BLaER1 (cell line): ENCODE data around the gene TBC1D1.

Source experiments
- H3K27ac ChIP-seq: shearing (Covaris generic); formaldehyde crosslinking; 2 replicates; pipeline ENCODE4 v1.8.1; 2022
- H3K27me3 ChIP-seq: shearing (Covaris generic); formaldehyde crosslinking; 2 replicates; pipeline ENCODE4 v1.8.1; 2022
- H3K36me3 ChIP-seq: shearing (Covaris generic); formaldehyde crosslinking; 2 replicates; pipeline ENCODE4 v1.8.1; 2022
- H3K4me1 ChIP-seq: shearing (Covaris generic); formaldehyde crosslinking; 2 replicates; pipeline ENCODE4 v1.8.1; 2022
- H3K4me2 ChIP-seq: shearing (Covaris generic); formaldehyde crosslinking; 2 replicates; pipeline ENCODE4 v1.8.1; 2022
- H3K4me3 ChIP-seq: shearing (Covaris generic); formaldehyde crosslinking; 2 replicates; pipeline ENCODE4 v1.8.1; 2022
- H3K9ac ChIP-seq: shearing (Covaris generic); formaldehyde crosslinking; 2 replicates; pipeline ENCODE4 v1.8.1; 2022
- H3K9me3 ChIP-seq: shearing (Covaris generic); formaldehyde crosslinking; 2 replicates; pipeline ENCODE4 v1.8.1; 2022
- H4K20me1 ChIP-seq: shearing (Covaris generic); formaldehyde crosslinking; 2 replicates; pipeline ENCODE4 v1.8.1; 2022
- Cebpa-rat ChIP-seq: shearing (Covaris generic); IDR thresholded peaks from 2 replicates; pipeline ENCODE4 v1.8.1; 2022

TBC1D1 gene

GRCh38 chr4:37995981-37996775, 105.3 kb downstream of the TBC1D1 start:
- peaks cover 41% of the 10 kb centered on the region for H4K20me1 ChIP-seq
- H3K4me3 ChIP-seq = no peak overlapping the region
- H3K9ac ChIP-seq = no peak overlapping the region
- no peaks in the 10 kb centered on the region for H3K27me3 ChIP-seq
- H3K27ac ChIP-seq = no peak overlapping the region
- peaks cover 10% of the 10 kb centered on the region; the same call in 1 of the 2 replicates for H3K36me3 ChIP-seq
- no peak for TF ChIP-seq Cebpa-rat
- H3K9me3 ChIP-seq = no peaks in the 10 kb centered on the region
- H3K4me2 ChIP-seq = no peak overlapping the region
- H3K4me1 ChIP-seq = peaks cover 21% of the 10 kb centered on the region; the same call in 1 of the 2 replicates

- Histone ChIP-seq H3K4me1 (peaks cover 11% of the 10 kb centered on the region; the same call in 1 of the 2 replicates), H3K9me3 (no peaks in the 10 kb centered on the region), H3K27ac (no peak overlapping the region), H3K4me2 (no peak overlapping the region), H3K4me3 (no peak overlapping the region), H4K20me1 (peaks cover 47% of the 10 kb centered on the region), H3K9ac (no peak overlapping the region), H3K36me3 (peaks cover 5% of the 10 kb centered on the region; the same call in 1 of the 2 replicates), H3K27me3 (no peaks in the 10 kb centered on the region)
- TF ChIP-seq Cebpa-rat = no peak
Observed at GRCh38 chr4:37998226-37998625, 107.3 kb downstream of the TBC1D1 start.

- Histone ChIP-seq H3K9me3 (no peaks in the 10 kb centered on the region), H3K9ac (no peak overlapping the region), H3K27ac (no peak overlapping the region), H3K27me3 (no peaks in the 10 kb centered on the region), H3K4me2 (no peak overlapping the region), H4K20me1 (peaks cover 56% of the 10 kb centered on the region), H3K4me3 (no peak overlapping the region), H3K4me1 (peaks cover 17% of the 10 kb centered on the region), H3K36me3 (peaks cover 5% of the 10 kb centered on the region; the same call in 1 of the 2 replicates)
- TF ChIP-seq Cebpa-rat = no peak
Observed at GRCh38 chr4:37999000-37999716, 108.3 kb downstream of the TBC1D1 start.

- peaks cover 64% of the 10 kb centered on the region for H4K20me1 ChIP-seq
- no peak for TF ChIP-seq Cebpa-rat
- peaks cover 18% of the 10 kb centered on the region for H3K4me1 ChIP-seq
- H3K4me2 ChIP-seq = no peak overlapping the region
- no peak overlapping the region for H3K4me3 ChIP-seq
- H3K9me3 ChIP-seq = no peaks in the 10 kb centered on the region
- peaks cover 5% of the 10 kb centered on the region; the same call in 1 of the 2 replicates for H3K36me3 ChIP-seq
- no peak overlapping the region for H3K27ac ChIP-seq
- no peaks in the 10 kb centered on the region for H3K27me3 ChIP-seq
- H3K9ac ChIP-seq = no peak overlapping the region
Observed at GRCh38 chr4:37999965-38000364, 109.1 kb downstream of the TBC1D1 start.

- Histone ChIP-seq H3K4me3 (no peak overlapping the region), H3K27ac (no peak overlapping the region), H3K9ac (no peak overlapping the region), H3K4me1 (peaks cover 28% of the 10 kb centered on the region), H4K20me1 (peaks cover 64% of the 10 kb centered on the region), H3K4me2 (no peak overlapping the region), H3K36me3 (peaks cover 8% of the 10 kb centered on the region), H3K27me3 (no peaks in the 10 kb centered on the region), H3K9me3 (no peaks in the 10 kb centered on the region)
- no peak for TF ChIP-seq Cebpa-rat
Observed at GRCh38 chr4:38001927-38002326, 111.0 kb downstream of the TBC1D1 start.

- H3K9me3 ChIP-seq = no peaks in the 10 kb centered on the region
- no peak overlapping the region for H3K4me3 ChIP-seq
- no peak overlapping the region for H3K27ac ChIP-seq
- H3K36me3 ChIP-seq = peaks cover 10% of the 10 kb centered on the region
- H4K20me1 ChIP-seq = peaks cover 70% of the 10 kb centered on the region
- H3K27me3 ChIP-seq = no peaks in the 10 kb centered on the region
- H3K4me2 ChIP-seq = no peak overlapping the region
- H3K4me1 ChIP-seq = peaks cover 28% of the 10 kb centered on the region
- no peak overlapping the region for H3K9ac ChIP-seq
- no peak for TF ChIP-seq Cebpa-rat
Observed at GRCh38 chr4:38002451-38003071, 111.7 kb downstream of the TBC1D1 start.

GRCh38 chr4:38003102-38003501, 112.2 kb downstream of the TBC1D1 start:
- Histone ChIP-seq H3K4me2 (no peak overlapping the region), H3K4me1 (peaks cover 28% of the 10 kb centered on the region), H3K27ac (no peak overlapping the region), H3K36me3 (peaks cover 10% of the 10 kb centered on the region), H3K27me3 (no peaks in the 10 kb centered on the region), H3K9me3 (no peaks in the 10 kb centered on the region), H3K4me3 (no peak overlapping the region), H4K20me1 (peaks cover 70% of the 10 kb centered on the region), H3K9ac (no peak overlapping the region)
- TF ChIP-seq Cebpa-rat = no peak

DNA sequence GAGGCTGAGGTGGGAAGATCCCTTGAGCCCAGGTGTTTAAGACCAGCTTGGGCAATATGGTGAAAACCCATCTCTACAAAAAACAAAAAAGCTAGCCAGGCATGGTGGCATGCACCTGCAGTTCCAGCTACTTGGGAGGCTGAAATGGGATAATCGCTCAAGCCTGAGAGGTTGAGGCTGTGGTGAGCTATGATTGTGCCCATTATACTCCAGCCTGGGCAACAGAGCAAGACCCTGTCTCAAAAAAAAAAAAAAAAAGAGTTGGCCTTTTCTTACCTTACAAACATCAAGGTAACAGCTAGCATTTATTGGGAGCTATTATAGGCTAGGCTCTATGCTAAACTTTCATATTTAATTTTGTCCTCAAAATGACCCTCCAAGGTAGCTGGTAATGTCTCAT, 112.7 kb downstream of the TBC1D1 start:
- H3K4me2 ChIP-seq = peak overlapping the region; percentile 23; the same call in 1 of the 2 replicates

GRCh38 chr4:38004062-38004461, 113.2 kb downstream of the TBC1D1 start:
- Histone ChIP-seq H3K4me3 (no peak overlapping the region), H3K4me1 (peaks cover 28% of the 10 kb centered on the region), H3K27ac (no peak overlapping the region), H4K20me1 (peaks cover 70% of the 10 kb centered on the region), H3K9me3 (no peaks in the 10 kb centered on the region), H3K27me3 (no peaks in the 10 kb centered on the region), H3K4me2 (peak overlapping the region; percentile 23; the same call in 1 of the 2 replicates), H3K9ac (no peak overlapping the region), H3K36me3 (peaks cover 5% of the 10 kb centered on the region; the same call in 1 of the 2 replicates)
- no peak for TF ChIP-seq Cebpa-rat

More for the DNA sequence above, 112.7 kb downstream of the TBC1D1 start:
- no peak for TF ChIP-seq Cebpa-rat
- H3K4me1 ChIP-seq = peaks cover 28% of the 10 kb centered on the region
- H3K27me3 ChIP-seq = no peaks in the 10 kb centered on the region
- no peaks in the 10 kb centered on the region for H3K9me3 ChIP-seq
- H3K27ac ChIP-seq = no peak overlapping the region
- no peak overlapping the region for H3K4me3 ChIP-seq
- H4K20me1 ChIP-seq = peaks cover 70% of the 10 kb centered on the region
- peaks cover 5% of the 10 kb centered on the region for H3K36me3 ChIP-seq
- H3K9ac ChIP-seq = no peak overlapping the region
